NCI-H1105 treated with DMSO at 0.1 percent for 48 hours (cell line): ENCODE measurements around the gene MMD2.

Experiments used
- DNase-seq: peaks from one replicate; lab custom pipeline; 2025; lab: John Stamatoyannopoulos, UW

MMD2 gene

DNA sequence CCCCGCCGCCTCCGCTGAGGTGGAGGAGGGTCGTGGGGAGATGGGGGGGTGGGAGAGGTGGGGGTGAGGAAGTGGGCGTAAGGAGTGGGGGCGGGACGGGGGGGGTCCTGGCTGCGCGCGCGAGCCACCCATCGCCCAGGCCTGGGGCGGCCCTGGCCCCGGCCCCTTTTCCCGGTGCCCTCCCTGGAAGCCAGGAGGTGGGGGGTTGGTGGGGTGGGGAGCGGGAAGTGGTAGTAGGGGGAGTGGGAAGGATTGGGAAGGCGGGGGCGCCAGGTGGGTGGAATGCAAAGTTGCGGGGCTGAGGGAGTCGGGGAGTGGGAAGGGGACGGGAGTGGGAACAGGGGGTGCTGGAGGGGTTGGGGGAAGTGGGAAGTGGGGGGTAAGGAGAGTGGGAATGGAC lies 319 bp upstream of the MMD2 start:
- no peak for DNase-seq

DNA sequence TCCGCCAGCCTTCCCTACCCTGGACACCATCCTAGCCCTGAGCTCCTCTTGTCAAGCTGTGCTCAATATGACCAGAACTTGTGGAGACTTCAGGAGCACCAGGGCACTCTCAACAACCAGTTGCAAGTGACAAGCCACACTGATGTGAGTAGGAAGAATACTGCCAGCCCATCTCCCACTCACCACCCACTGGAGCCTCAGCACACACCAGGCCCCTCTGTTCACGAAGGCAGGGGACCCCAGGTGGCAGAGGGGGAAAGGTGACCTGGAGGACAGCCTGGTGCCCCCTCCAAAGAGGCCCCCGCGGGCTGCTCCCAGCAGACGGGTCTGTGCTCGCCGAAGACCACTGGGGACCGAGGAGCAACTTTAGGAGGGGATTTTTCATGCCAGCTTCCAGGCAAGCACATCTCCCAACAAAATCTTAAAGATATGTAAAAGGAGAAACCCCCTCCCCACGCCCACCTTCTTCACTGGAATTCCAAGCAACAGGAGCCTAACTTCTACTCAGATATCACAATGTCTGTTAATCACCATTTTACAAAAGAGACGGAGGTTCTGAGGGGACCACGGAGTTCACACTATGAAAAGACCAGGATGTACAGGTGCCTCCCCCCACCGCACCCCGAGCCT lies 1.0 kb downstream of the MMD2 start:
- no peak for DNase-seq

GRCh38 chr7:4951903-4952636 lies 6.9 kb downstream of the MMD2 start:
- no peak for DNase-seq

DNA sequence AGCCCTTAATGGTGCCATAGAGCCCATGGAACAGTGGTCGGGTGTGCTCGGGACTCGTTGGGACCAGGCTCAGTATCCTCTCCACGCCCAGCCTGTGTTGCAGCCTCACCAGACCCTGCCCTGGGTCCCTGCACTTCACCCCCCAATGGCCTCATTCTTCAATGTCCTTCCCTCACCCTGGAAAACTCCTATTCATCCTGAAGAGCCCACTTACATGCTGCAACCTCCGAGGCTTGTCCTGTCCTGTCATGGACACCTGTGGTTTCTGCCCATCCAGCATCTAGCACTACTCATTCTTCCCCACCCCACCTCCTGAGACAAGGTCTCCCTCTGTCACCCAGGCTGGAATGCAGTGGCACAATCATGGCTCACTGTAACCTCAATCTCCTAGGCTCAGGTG lies 7.7 kb downstream of the MMD2 start:
- no peak for DNase-seq

DNA sequence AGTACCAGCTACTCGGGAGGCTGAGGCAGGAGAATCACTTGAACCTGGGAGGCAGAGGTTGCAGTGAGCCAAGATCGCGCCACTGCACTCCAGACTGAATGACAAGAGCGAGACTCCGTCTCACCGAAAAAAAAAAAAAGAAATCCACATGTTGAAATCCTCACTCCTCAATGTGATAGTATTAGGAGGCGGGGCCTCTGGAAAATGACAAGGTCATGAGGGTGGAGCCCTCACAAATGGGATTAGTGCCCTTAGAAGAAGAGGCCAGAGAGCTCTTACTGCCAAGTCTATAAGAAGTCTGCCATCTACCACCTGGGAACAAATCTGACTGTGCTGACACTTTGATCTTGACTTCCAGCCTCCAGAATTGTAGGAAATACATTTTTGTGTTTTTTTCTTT lies 10.6 kb downstream of the MMD2 start:
- DNase-seq: no peak

GRCh38 chr7:4945949-4946348 lies 13.0 kb downstream of the MMD2 start:
- no peak for DNase-seq

DNA sequence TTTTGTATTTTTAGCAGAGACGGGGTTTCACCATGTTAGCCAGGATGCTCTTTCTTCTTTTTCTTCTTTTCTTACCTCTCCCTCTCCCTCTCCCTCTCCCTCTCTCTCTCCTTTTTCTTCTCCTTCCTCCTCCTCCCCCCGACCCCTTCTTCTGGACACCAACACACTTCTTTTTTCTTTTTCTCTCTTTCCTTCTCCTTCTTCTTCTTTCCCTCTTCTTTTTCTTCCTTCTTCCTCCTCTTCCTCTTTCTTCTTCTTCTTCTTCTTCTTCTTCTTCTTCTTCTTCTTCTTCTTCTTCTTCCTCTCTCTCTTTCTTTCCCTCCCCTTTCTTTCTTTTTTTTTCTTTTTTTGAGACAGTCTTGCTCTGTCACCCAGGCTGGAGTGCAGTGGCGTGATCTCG lies 14.0 kb downstream of the MMD2 start:
- DNase-seq: no peak

DNA sequence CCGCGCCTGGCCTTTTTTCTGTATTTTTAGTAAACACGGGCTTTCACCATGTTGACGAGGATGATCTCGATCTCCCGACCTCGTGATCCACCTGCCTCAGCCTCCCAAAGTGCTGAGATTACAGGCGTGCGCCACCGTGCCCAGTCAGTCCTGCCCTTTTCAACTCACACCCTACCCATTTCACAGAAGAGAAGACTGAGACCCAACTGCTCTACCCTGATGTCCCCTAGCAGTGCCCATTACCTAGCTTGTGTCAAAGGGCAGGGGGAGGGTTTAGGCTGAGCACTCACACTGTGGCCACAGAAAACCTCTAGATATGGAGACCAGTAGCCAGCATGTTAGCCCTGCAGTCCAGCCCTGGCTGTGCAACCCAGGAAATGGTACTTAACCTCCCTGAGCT lies 15.7 kb downstream of the MMD2 start:
- DNase-seq: no peak

GRCh38 chr7:4939971-4940728 lies 18.8 kb downstream of the MMD2 start:
- no peak for DNase-seq

DNA sequence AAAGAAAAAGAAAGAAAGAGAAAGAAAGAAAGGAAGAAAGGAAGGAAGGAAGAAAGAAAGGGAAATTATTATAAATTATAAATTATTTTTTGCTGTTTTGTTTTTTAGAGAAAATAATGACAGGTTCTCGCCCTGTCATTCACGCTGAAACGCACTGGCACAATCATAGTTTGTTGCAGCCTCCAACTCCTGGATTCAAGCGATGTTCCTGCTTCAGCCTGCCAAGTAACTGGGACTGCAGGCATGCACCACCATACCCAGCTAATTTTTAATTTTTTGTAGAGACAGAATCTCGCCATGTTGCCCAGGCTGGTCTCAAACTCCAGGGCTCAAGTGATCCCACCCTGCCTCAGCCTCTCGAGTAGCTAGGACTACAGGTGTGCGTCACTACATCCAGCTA lies 21.6 kb downstream of the MMD2 start:
- DNase-seq: no peak

GRCh38 chr7:4934419-4935025 lies 24.5 kb downstream of the MMD2 start:
- DNase-seq: no peak

GRCh38 chr7:4931943-4932342 lies 27.0 kb downstream of the MMD2 start:
- DNase-seq: peak; percentile 26

GRCh38 chr7:4929005-4929404 lies 30.0 kb downstream of the MMD2 start:
- DNase-seq: no peak

DNA sequence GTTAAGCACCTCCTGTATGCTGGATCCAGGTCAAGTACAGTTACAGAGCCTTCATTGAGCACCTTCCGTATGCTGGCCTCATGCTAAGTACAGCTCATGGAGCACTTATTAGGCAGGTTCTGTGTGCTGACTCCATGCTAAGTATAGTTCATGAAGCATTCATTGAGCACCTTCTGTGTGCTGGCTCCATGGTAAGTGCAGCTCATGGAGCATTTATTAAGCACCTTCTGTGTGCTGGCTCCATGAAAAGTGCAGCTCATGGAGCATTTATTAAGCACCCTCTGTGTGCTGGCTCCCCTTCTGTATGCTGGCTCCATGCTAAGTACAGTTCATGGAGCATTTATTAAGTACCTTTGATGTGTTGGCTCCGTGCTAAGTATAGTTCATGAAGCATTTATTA lies 30.5 kb downstream of the MMD2 start:
- no peak for DNase-seq

DNA sequence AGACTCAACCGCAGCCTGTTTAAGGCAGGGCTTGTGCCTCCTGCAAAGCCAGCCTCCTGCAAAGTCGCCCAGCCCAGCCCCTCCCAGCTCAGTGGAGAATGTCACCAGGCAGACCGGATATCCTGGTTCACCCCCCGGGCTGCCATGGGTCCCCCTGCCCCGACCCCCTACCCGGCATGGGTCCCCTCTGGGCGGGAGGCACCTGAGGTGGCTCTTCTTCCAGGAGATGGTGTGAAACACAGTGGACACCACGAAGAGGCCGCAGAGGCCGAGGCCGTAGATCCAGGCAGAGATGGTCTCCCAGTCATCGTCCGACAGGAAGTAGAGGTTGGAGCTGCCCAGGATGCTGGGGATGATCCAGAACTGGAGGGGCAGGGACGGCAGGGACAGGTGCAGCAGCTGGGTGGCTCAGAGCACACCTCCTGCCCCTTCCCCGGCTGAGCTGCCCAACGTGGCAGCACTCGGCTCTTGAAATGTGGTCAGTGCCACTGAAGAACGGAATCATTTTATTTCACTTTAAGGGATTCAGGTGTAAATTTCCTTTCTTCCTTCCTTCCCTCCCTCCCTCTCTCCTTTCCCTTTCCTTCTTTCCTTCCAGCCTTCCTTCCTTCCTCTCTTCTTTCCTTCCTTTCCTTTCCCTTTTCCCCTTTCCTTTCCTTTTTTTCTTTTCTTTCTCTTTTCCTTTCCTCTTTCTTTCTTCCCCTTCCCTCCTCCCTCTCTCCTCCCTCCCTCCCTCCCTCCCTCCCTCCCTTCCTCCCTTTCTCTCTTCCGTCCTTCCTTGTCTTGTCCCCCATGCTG lies 38.8 kb downstream of the MMD2 start:
- no peak for DNase-seq

- DNase-seq: no peak
Observed at GRCh38 chr7:4916113-4916512, 42.9 kb downstream of the MMD2 start.

DNA sequence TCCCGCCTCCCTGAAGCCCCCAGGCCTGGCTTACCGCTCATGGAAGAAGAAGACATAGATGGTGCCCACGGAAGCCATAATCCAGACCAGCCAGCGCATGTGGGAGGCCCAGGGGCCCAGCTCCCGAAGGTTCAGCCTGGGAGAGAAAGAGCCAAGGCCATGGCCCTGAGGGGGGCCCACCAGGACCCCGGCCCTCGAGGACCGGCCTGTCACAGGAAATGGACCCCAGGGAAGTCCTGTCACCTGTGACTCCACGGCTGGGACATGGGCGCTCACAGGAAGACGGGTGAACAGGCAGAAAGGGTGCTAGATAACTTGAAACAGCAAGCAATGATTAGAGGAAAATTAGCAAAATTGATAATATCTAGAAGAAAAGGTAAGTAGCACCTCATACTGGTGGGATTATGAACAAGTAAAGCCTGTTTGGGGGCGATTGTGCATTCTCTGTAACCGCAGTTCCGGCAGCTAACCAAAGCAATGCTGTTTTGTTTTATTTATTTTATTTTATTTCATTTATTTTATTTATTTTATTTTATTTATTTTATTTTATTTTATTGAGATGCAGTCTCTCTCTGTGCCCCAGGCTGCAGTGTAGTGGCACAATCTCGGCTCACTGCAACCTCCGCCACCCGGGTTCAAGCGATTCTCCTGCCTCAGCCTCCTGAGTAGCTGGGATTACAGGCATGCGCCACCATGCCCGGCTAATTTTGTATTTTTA lies 47.7 kb downstream of the MMD2 start:
- no peak for DNase-seq

DNA sequence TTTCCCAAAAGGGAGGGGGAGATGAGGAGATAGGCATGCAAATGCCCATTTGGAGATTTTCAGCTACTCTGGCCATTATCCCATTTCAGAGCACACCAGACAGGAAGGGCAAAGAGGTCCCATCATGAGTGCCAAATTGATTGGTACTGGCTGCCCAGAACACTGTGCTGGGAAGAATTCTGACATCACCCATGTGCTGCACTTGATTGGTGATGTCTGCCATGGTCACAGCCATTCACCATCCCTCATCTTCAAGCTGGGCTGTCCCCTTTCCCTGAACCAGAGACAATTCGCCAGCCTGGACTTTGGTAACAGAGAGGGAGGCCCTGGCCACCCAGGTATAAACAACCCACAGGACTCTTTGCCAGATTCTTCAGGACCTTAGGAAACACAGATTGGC lies 52.3 kb downstream of the MMD2 start:
- no peak for DNase-seq

DNA sequence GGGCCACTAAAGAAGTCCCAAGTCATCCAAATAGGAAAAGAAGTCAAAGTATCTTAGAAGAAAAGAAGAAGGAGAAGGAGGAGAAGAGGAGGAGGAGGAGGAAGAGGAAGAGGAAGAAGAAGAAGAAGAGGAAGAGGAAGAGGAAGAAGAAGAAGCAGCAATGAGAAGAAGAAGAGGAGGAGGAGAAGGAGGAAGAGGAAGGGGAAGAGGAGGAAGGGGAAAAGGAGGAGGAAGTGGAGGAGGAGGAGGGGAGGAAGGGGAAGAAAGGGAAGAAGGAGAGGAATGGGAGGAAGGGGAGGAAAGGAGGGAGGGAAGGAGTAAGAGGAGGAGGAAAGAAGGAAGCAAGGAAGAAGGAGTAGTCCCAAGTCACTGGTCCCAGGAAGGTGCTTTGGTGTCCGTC lies 53.8 kb downstream of the MMD2 start:
- no peak for DNase-seq

GRCh38 chr7:4904346-4904745 lies 54.6 kb downstream of the MMD2 start:
- DNase-seq: no peak

DNA sequence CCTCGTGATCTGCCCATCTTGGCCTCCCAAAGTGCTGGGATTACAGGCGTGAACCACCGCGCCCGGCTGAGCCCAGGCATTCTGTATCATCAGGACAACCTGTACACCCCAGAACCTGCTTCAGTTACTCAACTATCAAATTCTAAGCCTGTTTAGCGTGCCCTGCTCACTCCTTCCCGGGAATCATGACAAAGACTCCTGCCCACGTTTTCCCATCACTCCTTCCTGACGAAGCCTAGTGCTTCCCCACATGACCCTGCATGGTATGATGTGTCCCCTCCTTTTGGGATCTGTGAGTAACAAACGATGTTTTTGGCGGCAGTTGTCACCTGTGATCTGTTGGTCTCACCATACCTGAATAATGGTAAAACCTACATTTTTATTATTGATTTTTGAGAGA lies 63.2 kb downstream of the MMD2 start:
- DNase-seq: no peak
